ENCODE results near the gene MAML1. TPM values are rescaled to one million over a fixed set of nuclear protein-coding genes. Genes with fewer than 3 reads are reported as not detected.

Gene MAML1
- total RNA-seq, 1 experiment from 2014 or later: 42.2 TPM

DNA sequence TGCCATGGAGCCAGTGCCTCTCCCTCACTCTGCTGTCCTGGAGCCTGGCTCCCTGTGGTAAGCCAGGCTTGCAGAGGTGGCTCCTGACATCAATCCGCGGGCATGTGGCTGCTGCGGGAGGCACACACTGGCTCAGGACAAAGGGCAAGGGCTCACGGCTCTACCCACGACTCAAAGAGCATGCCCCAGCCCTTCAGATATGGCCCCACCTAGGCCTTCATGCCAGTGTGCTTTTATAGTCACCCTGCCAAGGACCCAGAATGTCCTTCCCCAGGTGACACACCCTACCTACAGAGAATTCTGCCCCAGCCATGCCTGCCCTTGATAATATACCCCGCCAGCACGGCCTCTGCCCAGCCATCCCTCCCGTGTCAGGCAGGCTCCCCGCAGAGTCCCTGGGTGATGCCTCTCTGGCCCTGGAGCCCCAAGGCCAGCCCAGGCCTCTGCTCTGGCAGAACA lies 72.5 kb downstream of the MAML1 start:
- DNase-seq (ENCODE audit: low spot score) (no peak), ATAC-seq (no peak)
- POLR2A ChIA-PET: no interaction called here
- H3K27ac Mint-ChIP-seq: no peak overlapping the region
- no peaks in the 10 kb centered on the region for H3K9me3 Mint-ChIP-seq
- H3K4me3 Mint-ChIP-seq: peak overlapping the region; percentile 77
- peaks cover 3% of the 10 kb centered on the region for H3K36me3 Mint-ChIP-seq
- CTCF ChIA-PET: interaction anchor here (1.2 to 1.3 kb wide), 2 partner anchors 43 to 137 kb away, joined by 3 read pairs; no protein-coding TSS in a partner anchor
- H3K27me3 Mint-ChIP-seq (ENCODE audit: low read depth): peaks cover 6% of the 10 kb centered on the region
- peaks cover 34% of the 10 kb centered on the region for H3K4me1 Mint-ChIP-seq
- TF ChIP-seq MYBL2 (CRISPR knock-in tag; IDR thresholded peaks at IDR 0.05) (no peak), HMGXB4 (CRISPR knock-in tag; IDR thresholded peaks at IDR 0.05) (no peak), RELA (CRISPR knock-in tag; IDR thresholded peaks at IDR 0.05; ENCODE audit: borderline replicate concordance) (no peak), ZNF416 (CRISPR knock-in tag; IDR thresholded peaks at IDR 0.05) (no peak), ZNF219 (CRISPR knock-in tag; IDR thresholded peaks at IDR 0.05; ENCODE audit: borderline replicate concordance) (no peak)
- TF ChIP-seq, protein P1, sequence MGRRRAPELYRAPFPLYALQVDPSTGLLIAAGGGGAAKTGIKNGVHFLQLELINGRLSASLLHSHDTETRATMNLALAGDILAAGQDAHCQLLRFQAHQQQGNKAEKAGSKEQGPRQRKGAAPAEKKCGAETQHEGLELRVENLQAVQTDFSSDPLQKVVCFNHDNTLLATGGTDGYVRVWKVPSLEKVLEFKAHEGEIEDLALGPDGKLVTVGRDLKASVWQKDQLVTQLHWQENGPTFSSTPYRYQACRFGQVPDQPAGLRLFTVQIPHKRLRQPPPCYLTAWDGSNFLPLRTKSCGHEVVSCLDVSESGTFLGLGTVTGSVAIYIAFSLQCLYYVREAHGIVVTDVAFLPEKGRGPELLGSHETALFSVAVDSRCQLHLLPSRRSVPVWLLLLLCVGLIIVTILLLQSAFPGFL (CRISPR knock-in tag; IDR thresholded peaks at IDR 0.05; ENCODE audit: borderline replicate concordance): no peak
- TF ChIP-seq, protein P2, sequence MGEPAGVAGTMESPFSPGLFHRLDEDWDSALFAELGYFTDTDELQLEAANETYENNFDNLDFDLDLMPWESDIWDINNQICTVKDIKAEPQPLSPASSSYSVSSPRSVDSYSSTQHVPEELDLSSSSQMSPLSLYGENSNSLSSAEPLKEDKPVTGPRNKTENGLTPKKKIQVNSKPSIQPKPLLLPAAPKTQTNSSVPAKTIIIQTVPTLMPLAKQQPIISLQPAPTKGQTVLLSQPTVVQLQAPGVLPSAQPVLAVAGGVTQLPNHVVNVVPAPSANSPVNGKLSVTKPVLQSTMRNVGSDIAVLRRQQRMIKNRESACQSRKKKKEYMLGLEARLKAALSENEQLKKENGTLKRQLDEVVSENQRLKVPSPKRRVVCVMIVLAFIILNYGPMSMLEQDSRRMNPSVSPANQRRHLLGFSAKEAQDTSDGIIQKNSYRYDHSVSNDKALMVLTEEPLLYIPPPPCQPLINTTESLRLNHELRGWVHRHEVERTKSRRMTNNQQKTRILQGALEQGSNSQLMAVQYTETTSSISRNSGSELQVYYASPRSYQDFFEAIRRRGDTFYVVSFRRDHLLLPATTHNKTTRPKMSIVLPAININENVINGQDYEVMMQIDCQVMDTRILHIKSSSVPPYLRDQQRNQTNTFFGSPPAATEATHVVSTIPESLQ (CRISPR knock-in tag; IDR thresholded peaks at IDR 0.05): no peak
- TF ChIP-seq, protein P3, sequence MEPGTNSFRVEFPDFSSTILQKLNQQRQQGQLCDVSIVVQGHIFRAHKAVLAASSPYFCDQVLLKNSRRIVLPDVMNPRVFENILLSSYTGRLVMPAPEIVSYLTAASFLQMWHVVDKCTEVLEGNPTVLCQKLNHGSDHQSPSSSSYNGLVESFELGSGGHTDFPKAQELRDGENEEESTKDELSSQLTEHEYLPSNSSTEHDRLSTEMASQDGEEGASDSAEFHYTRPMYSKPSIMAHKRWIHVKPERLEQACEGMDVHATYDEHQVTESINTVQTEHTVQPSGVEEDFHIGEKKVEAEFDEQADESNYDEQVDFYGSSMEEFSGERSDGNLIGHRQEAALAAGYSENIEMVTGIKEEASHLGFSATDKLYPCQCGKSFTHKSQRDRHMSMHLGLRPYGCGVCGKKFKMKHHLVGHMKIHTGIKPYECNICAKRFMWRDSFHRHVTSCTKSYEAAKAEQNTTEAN (CRISPR knock-in tag; IDR thresholded peaks at IDR 0.05): no peak

- peaks cover 3% of the 10 kb centered on the region for H3K36me3 Mint-ChIP-seq
- H3K4me1 Mint-ChIP-seq: peaks cover 34% of the 10 kb centered on the region
- peak; percentile 39 for DNase-seq (ENCODE audit: low spot score)
- peaks cover 6% of the 10 kb centered on the region for H3K27me3 Mint-ChIP-seq (ENCODE audit: low read depth)
- no peak overlapping the region for H3K27ac Mint-ChIP-seq
- ChIA-PET CTCF (interaction anchor here (0.5 to 1.3 kb wide), 3 partner anchors 10 to 137 kb away, joined by 3 read pairs; no protein-coding TSS in a partner anchor), POLR2A (interaction anchor here (0.6 to 1.5 kb wide), 2 partner anchors 9 to 15 kb away, joined by 4 read pairs; partner anchors contain the start of gene SQSTM1)
- peak; percentile 2; the same call in 1 of the 2 replicates for ATAC-seq
- no peaks in the 10 kb centered on the region for H3K9me3 Mint-ChIP-seq
- H3K4me3 Mint-ChIP-seq: peak overlapping the region; percentile 77
- TF ChIP-seq RORB (CRISPR knock-in tag; IDR thresholded peaks at IDR 0.05) (no peak), SMAD4 (CRISPR knock-in tag; IDR thresholded peaks at IDR 0.05) (no peak), NFYB (CRISPR knock-in tag; conservative IDR thresholded peaks at IDR 0.05; ENCODE audit: low read depth) (no peak), SMAD3 (CRISPR knock-in tag; IDR thresholded peaks at IDR 0.05; ENCODE audit: borderline replicate concordance) (no peak), FOXJ3 (CRISPR knock-in tag; IDR thresholded peaks at IDR 0.05; ENCODE audit: borderline replicate concordance) (no peak), ZNF232 (CRISPR knock-in tag; IDR thresholded peaks at IDR 0.05) (no peak), ZNF263 (CRISPR knock-in tag; IDR thresholded peaks at IDR 0.05; ENCODE audit: low read depth) (no peak), CBFB (CRISPR knock-in tag; IDR thresholded peaks at IDR 0.05; ENCODE audit: low read depth) (no peak), CREB1 (CRISPR knock-in tag; IDR thresholded peaks at IDR 0.05) (no peak)
- TF ChIP-seq, protein P4, sequence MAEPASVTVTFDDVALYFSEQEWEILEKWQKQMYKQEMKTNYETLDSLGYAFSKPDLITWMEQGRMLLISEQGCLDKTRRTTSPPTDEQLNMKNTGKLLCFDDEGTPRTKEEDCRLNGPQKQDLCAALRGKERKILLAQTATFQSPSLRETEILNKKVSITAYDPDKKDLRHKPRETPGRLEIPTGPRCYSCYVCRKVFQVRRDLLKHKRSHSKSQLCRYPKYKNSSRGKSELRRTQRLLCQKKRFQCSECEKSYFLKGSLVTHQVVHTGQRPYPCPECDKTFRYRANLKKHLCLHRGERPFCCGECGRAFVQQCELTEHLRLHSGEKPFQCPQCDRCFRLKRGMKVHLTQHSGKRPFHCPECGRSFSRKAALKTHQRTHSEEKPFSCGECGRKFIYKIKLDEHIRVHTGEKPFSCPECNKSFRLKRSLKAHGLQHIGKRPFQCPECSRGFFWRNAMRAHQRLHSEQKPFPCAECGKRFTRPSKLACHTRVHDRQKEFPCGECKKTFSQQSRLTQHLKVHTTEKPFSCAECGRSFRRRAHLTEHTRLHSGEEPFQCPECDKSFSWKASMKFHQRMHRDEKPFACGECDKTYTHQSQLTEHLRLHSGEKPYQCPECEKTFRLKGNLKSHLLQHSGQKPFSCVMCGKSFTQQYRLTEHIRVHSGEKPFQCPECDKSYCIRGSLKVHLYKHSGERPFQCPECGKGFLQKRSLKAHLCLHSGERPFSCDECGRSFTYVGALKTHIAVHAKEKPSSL (CRISPR knock-in tag; conservative IDR thresholded peaks at IDR 0.05): no peak
- TF ChIP-seq, protein P5, sequence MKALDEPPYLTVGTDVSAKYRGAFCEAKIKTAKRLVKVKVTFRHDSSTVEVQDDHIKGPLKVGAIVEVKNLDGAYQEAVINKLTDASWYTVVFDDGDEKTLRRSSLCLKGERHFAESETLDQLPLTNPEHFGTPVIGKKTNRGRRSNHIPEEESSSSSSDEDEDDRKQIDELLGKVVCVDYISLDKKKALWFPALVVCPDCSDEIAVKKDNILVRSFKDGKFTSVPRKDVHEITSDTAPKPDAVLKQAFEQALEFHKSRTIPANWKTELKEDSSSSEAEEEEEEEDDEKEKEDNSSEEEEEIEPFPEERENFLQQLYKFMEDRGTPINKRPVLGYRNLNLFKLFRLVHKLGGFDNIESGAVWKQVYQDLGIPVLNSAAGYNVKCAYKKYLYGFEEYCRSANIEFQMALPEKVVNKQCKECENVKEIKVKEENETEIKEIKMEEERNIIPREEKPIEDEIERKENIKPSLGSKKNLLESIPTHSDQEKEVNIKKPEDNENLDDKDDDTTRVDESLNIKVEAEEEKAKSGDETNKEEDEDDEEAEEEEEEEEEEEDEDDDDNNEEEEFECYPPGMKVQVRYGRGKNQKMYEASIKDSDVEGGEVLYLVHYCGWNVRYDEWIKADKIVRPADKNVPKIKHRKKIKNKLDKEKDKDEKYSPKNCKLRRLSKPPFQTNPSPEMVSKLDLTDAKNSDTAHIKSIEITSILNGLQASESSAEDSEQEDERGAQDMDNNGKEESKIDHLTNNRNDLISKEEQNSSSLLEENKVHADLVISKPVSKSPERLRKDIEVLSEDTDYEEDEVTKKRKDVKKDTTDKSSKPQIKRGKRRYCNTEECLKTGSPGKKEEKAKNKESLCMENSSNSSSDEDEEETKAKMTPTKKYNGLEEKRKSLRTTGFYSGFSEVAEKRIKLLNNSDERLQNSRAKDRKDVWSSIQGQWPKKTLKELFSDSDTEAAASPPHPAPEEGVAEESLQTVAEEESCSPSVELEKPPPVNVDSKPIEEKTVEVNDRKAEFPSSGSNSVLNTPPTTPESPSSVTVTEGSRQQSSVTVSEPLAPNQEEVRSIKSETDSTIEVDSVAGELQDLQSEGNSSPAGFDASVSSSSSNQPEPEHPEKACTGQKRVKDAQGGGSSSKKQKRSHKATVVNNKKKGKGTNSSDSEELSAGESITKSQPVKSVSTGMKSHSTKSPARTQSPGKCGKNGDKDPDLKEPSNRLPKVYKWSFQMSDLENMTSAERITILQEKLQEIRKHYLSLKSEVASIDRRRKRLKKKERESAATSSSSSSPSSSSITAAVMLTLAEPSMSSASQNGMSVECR (CRISPR knock-in tag; IDR thresholded peaks at IDR 0.05; ENCODE audit: borderline replicate concordance): no peak
- TF ChIP-seq, protein P6, sequence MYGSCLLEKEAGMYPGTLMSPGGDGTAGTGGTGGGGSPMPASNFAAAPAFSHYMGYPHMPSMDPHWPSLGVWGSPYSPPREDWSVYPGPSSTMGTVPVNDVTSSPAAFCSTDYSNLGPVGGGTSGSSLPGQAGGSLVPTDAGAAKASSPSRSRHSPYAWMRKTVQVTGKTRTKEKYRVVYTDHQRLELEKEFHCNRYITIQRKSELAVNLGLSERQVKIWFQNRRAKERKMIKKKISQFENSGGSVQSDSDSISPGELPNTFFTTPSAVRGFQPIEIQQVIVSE (CRISPR knock-in tag; IDR thresholded peaks at IDR 0.05; ENCODE audit: borderline replicate concordance): no peak
Measured at GRCh38 chr5:179805529-179806249, 73.1 kb downstream of the MAML1 start.

Data from WTC11 (cell line).